DMS79 (cell line): Measurements from ENCODE around the gene THBS2.
"Not testable (repeated sequence)": the region's sequence is repeated elsewhere in the genome, so short reads cannot be mapped to it uniquely, and the experiment has no call there.

ENCODE experiments used
- DNase-seq: peaks from one replicate; lab custom pipeline; 2025; lab: John Stamatoyannopoulos, UW

Gene THBS2

DNA sequence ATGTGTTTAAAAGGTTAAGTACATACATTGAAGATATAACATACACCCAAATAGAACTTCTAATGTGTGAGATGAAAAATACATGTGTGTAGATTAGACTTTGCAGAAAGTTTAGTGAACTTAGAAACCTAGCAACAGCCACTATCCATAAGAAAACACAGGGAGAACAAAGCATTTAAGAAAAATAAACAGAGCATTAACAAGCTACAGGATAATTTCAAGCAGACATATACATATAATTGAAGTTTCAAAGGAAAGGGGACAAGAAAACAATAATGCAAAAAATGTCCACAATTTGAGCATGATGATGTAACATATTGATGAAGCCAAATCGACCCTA, 18.2 kb upstream of the THBS2 start:
- DNase-seq, result no peak

DNA sequence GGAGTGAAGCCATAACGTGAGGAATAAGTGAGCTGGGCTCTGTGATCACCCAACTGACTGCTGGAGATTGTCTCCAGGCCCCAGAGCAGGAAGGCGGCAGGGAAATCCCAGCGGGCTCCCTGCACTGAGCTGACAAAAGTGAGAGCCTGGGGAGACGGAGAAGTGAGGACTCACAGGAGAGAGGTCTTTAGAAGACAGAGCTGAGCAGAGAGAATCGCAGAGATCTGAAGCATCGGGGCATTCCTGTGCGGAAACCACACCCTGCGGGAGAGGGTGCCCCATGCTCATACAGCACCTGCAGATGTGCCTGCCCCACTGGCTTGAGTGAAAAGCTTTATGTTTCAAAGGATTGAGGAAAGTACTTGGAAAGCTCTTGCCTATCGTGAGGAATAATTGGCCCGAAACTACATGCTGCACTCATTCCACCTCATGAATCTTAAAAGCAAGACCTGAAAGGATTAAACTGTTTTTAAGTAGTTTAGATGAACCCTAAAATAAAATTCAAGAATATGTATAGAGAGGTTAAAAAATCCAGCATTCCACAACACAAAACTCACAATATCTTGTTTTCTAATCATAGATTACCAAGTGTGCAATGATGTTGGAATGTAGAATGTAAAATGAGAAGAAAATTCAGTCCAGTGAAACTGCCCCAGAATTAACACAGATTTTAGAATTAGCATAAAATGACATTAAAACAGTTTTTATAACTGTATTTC, 17.7 kb upstream of the THBS2 start:
- no peak for DNase-seq

DNA sequence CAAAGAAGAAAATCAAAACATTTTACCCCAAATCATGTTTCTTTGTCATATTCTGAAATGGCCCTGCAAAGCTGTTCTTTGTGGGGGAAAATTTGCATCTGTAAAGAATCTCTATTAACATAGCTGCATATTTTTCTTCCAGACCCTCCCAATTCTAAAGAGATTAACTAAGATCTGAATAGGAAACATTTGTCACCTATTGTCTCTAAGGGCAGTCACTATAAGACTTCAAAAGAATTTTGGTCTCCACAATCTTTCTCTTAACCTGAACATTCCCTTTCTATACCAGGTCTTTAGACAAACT, 16.4 kb upstream of the THBS2 start:
- DNase-seq, result not testable (repeated sequence)

DNA sequence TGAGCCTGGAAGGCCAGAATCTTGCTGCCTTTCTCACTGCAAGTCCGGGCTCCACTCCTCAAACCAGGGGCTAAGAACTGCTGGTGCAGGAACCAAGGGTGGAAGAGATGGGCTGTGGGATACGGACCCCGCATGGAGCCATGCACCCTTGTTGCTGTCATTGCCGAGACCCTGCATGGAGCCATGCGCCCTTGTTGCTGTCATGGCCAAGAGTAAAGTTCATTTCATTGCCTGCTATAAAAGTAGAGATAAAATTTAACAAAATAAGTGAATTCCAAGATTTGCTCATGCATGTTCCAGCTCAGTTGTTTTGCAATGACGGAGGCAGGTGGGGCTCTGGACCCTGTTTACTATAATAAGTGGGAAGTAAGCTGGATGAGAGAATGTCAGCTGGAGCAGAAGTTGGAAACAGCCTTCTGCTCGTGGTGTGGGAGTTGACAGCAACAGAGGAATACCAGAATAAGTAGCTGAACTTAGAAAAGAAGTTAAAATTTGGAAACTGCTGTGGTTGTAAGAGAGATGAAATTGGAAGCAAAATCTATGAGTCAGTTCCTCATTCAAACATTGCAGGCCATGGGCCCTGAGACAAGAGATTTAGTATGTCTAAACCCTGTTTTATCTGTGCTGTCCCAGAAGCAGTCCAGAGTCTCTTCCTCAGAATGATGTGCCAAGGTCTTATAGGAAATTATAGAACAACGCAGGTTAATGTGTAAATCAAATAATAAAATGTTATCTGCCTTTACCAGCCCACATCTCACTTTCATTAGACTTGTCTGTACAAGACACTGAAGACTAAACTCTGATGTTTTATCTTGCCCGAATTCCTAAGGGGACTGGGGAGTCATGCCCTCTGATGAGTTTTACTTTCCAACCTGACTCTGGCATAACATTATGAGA, 15.8 kb upstream of the THBS2 start:
- no peak for DNase-seq

DNA sequence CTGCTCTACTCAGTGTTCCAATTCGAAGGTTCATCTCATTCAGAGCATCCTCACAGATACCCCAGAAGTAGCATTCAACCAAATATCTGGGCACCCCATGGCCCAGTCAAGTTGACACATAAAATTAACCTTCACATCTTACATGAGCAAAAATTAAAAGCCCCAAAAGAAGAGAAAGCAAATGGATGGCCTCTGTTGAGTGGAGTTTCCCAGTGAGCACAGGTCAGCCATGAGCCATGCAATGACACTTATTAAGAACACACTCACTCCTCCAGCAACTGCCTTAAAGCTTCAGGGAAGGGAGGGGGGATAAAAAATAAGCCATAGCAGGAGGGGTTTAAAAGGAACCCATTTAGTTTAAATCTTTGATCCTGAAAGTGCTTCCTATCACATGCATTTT, 14.6 kb upstream of the THBS2 start:
- DNase-seq, result no peak

DNA sequence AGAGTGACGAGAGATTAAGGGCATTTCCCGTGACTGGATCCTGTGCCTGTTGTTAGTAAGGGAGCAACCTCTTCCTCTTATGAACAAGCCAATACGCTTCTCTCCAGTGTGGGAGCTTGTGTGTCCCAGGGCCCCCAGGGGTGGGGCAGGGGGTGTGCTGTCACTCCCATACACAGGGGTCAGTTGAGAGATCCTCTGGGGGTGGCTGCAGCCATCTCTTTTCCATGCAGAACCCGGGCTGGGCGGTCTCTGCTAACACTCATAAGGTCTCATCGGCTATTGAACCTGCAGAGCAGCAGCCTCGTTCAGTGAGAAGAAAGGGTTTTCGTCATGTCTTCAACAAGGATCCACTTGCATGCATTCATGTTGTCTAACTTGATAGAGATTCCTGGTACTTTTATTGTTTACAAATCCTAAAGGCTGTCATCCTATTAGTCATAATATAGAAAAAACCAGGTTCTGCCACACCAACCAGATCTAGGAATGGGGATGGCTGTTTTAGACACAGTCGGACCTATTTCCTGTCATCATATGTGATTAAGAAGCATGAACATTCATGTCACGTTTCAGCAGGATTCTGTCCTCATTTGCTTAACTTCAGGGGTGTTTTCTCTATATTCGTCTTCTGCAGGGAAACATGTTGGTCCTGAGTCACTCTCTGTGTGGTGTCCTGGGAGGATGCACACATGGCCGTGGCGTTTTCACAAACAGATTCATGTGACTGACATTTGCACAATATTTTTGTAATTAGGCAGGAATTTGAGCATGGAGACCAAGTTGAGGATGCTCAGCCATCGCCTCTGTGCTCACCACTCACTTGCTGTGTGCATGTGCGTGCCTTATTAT, 13.3 kb upstream of the THBS2 start:
- no peak for DNase-seq

DNA sequence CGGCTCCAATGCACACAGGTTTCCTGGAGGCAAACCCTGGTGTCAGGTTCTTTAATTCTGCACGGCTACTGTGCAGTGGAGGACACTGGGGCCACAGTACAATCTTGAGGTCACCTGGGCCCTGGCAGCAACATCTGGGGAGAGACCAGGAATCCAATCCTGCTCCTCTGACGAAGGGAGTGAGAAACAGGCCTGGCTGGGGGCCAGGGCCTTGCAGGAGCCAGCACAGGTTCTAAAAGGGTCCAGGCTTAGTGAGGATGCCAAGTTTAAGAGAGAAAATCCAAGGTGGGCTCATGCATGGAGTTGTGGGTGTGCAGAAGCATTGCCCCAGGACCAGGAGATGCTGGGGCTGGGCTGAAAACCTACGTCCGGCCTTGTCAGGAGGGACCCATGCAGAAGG, 12.6 kb upstream of the THBS2 start:
- no peak for DNase-seq

DNA sequence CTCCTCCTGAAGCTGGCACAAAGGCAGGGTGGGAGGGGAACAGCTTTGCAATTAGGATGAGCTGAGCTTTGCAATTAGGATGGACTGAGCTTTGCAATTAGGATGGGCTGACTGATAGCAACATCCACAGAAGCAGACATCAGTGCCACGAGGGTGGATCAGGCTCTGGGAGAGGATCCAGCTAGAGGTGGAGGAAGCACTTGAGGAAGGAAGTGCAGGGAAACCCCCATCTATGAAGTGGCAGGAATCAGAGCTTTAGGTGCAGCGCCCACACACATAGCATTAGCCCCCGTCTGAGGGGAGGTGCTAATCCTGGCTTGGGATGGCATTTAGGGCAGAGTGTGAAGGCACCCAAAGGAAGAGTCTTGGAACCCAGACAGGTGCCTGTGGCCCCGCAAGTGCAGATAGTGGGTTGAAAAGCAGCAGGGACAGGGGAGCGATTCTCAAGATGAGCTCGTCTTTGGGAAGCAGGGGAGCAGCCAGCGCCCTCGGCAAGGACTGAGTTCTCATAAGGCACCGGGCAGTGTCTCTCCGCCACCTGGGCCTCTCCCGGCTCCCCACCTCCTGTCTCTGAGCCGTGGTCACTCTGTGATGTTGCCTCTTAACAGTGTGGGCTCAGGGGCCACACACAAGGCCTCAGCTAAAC, 12.0 kb upstream of the THBS2 start:
- no peak for DNase-seq

DNA sequence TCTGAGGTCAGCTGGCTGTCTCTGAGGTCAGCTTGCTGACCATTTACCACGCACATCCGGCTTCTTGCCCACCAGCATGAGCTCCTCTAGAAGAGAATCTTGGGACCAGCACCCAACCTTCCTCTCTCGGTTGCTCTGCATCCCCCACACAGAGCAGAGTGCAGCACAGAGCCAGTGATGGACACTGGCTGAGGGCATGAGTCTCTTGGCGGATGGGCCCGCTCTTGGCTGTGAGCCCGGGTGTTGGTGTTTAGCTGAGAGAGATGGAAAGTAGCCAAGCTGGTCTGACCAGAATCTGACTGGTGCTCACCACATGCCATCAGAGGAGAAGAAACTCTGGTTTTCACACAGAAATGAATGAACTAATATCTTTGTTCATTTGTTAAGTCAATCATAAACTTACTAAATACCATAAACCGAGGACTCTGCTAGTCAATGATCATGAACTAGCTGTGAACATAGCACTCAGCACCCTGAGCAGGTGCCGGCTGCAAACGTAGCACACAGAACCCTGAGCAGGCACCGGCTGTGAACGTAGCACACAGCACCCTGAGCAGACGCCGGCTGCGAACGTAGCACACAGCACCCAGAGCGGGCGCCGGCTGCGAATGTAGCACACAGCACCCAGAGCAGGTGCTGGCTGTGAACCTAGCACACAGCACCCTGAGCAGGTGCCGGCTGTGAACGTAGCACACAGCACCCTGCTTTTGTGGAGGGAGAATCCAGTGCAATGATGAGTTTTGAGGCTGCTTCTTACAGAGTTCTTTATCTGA, 10.4 kb upstream of the THBS2 start:
- DNase-seq, result no peak

DNA sequence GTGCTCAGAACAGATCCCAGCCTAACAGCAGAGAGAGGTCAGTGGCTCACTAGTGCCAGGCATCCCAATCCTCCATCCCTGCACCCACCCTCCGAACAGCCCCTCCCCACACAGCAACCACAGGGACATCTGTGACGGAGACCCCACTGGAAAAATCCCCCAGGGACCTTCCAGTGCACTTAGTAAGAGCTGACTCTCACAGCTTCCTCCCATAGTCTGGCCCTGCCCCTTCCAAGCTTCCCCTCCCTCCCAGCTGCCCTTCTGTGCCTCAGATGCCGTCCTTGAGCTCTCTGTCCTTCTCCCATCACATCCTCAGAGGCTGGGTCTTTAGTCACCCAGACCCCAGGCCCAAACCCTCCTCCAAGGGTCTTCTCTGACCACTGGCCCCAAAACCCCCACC, 9.7 kb upstream of the THBS2 start:
- DNase-seq, result no peak

DNA sequence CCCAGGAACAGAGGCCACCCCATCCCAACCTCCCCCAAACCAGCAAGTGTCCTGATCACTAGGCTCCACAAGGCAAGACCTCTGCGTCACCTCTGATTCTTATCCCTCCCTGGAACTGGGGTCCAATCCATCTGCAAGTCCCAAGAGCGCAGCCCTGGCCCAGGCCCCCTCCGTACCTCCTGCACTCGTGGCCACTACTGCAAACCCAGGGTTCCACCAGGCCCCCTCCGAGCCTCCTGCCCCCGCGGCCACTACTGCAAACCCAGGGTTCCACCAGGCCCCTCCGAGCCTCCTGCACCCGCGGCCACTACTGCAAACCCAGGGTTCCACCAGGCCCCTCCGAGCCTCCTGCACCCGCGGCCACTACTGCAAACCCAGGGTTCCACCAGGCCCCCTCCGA, 9.0 kb upstream of the THBS2 start:
- not testable (repeated sequence) for DNase-seq

DNA sequence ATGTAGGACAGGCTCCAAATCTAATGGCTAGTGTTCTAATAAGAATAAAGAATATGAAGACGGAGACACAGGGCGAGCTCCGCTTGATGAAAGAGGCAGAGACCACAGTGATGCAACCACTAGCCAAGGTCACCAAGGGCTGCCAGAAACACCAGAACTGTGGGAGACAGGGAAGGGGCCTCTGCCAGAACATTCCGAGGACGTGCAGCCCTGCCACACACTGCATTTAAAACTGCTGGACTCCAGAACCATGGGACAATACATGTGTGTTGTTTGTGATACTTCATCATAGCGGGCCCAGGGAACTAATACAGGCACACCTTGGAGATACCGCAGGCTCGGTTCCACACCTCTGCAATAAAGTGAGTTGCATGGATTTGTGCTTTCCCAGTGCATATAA, 2.9 kb upstream of the THBS2 start:
- DNase-seq, result no peak

DNA sequence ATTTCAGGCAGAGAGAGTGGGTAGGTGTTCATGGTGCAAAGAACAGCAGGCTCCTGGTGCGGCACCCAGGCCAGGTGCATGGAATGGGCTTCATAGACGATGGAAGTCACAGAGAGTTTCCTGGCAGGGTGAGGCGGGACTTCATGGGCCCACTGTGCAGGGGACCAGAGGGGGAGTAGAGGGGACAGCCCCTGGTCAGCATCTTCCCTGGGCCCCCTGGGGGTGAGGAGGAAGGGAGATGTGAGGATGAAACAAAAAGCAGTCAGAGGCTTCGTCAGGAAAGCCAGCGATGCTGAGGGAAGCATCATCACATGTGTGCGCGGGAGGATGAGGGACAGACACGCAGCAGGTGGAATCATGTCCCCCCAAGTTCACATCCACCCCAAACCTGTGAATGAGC, 2.4 kb upstream of the THBS2 start:
- DNase-seq, result no peak

DNA sequence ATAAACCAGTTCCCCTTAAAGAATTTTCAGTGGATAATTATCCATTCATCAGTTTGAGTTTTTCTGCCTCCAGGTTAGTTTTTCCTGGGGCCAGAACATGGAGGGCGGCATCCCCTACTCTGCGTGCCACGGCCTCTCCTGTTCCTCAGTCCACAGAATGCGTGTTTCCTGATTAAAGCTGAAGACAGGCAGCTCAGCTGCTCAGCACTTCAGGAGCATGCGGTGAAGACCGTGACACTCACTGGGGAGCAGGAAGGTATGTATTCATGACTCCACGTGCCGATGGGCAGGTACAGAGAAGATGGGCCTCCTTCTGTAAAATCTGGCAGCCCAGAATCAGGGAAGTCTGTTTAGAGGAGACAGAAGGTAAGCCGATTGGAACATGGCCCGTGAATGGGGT, 2.0 kb upstream of the THBS2 start:
- DNase-seq, result no peak

DNA sequence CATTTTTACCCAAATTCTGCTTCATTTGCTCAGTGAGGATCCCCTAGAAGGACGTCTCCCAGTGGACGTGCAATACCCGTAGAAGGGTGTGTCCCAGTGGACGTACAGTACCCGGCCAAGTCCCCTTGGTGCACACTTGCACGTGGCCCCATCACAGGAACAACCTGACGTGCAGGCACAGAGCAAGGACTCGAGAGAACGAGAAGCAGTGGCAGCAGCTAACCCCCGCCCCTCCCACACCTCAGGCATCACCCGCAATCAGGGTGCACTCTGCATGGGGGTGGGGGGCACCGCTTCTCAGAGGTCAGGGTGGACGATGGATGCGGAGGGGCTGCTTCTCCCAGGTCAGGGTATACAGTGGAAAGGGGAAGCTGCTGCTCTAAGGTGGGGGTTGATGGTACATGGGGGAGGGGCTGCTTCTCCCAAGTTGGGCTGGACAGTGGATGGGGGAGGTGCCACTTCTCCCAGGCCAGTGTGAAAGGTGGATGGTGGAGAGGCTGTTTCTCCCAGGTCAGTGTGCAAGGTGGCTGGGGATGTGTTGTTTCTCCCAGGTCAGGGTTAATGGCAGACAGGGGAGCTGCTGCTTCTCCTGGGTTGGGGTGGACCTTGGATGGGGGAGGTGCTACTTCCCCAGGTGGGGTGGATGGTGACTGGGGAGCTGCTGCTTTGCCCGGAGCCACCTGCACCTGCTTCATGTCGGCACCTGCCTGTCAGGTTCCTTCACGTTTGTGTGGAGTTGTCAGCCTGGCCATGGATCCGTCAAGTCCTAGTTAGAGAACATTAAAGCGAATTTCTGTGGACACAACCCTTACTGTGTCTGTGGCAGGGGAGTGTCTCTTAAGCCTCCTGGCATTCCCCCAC, 1.0 kb upstream of the THBS2 start:
- DNase-seq, result no peak

DNA sequence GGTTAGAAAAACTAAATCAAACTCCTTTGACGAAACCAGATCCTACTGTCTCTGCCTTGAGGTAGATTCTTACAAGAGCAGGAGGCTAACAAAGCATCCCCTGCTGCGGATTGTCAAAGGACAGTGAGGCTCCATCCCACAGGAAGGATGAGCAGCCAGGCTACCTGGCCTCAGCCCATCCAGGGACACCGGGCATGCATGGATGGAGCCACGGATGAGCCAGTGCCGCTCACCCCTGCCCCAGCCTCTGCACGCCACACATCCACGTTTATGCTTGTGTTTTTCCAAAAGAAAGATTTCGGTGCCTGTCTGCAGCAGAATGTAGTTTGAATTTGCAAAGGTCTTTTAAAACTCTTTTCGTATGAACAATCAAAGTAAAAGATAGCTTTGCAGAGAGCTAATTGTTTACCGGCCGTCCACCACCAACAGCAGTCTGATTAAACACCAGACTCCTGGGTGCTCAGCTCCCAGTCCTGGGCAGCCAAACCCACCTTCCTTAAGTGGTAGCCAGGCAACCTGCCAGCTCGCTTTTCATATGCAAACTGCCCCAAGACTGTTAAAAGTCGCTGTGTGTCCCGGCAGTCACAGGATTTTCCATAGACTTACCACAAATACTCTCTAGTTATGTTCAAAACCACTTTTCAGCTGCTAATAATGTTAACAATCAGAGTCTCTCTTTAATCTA, 999 bp downstream of the THBS2 start:
- DNase-seq, result peak; percentile 12

DNA sequence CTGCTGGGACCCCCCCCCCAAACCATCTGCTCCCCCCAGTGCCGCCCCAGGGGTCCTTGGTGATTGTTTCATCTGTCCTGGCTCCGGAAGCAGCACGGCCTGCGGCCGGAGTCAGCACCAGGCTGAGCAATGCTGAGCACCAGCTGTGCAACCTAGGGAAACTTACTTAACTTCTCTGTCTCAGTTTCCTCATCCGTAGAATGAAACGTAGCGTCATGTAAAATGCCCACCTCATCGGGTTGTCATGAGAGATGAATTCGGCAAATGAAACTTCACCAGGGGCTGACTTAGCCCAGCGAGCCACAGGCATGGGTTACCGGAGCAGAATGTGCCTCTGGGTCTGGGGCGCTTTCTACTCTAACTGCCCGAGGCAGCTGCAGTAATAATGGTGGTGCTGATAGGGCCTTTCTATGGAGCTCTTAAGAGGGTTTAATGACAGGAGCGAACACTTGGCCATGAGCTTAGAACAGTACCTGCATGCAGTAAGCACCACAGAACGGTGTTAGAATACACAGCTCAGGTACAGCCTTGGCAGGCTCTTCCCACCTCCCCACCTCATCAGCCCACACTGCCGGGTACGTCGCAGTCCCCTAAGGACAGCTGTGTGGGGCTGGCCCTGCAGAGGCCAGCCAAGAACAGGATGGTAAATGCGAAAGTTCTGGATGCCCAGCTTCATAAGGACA, 1.7 kb downstream of the THBS2 start:
- DNase-seq, result no peak

DNA sequence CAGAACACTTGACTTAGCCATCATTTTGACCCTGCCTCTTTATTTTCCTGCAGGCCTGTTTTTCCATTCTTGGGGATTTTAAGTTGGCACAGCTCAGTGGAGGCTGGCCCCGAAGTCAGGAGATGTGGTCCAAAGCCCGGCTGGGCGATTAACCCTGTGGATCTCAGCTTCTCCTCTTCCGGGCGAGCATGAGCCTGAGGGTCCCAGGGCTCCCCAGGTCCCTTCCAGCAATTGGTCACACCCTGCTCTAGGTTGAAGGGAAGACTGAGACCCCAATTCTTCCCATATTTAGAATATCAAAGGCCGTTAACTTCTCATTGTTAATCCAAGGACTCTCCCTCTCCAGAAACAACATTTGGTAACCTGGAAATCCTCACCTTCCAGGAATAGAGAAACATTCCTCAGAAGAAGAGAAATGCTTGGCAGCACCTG, 2.3 kb downstream of the THBS2 start:
- DNase-seq, result no peak

DNA sequence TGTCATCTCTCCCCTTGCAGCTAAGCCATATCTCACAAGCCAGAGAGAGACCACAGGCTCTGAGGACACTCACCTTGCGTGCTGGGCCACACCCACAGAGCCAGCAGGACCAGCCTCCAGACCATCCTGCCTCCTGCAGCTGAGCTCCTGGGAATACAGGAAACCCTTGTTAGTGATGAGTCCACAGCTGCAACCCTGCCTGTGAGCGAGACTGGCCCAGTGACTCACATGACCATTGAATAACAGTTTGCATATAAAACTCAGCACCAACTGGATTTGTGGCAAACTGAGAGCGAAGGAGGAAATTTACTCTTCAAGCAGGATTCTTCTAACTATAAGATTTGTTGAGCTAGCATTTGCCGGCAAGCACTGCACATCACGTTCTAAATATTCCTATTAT, 3.0 kb downstream of the THBS2 start:
- no peak for DNase-seq
